Right lobe of liver (tissue), 4 donors: ENCODE data around the gene ARHGAP23.

Experiments
- POLR2A ChIP-seq: fragments of 450-650 bp; IDR thresholded peaks from one replicate; pipeline ENCODE4 v1.6.1; 2017; ENCODE audit warnings: antibody characterized with exemption, mild to moderate bottlenecking
- TF ChIP-seq, protein P1 (sequence below), 4 donors: fragments of 200-600 bp in 3 of 4; fragments of 450-650 bp in 1 of 4; IDR thresholded peaks; one replicate each; pipeline versions ENCODE4 v1.5.1 to v1.8.0; 2016 to 2022; ENCODE audit warnings: antibody characterized with exemption in 4 of 4, mild to moderate bottlenecking in 2 of 4
- donor health status: DM: no; HTN: no; CAD: no.
- donor health status: DM: no; HTN: no; CAD: no.
- donor health status: DM: no; HTN: yes; CAD: no.

DNA sequence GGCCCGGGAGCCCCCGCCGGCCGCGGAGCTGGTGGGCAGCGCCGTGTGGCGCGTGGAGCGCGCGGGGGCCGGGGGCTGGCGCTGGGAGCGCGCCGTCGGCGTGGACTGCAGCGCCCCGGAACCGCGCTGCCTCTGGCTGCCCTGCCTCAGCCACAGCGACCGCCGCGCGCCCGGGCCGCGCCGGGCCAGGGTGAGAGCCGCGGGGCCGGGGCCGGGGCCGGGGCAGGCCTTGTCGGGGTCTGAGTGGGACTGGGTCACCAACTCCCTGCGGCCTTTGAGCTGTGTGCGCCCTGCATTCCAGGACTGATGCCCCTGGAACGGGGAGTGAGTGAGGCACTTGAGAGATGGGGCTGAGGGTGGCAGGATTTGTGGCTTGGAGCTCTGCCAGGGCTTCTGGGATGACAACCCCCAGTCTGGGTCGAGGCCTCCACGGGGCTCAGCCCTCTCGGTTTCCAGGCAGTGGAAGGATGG, 25.7 kb downstream of the ARHGAP23 start:
- TF ChIP-seq, protein P1, sequence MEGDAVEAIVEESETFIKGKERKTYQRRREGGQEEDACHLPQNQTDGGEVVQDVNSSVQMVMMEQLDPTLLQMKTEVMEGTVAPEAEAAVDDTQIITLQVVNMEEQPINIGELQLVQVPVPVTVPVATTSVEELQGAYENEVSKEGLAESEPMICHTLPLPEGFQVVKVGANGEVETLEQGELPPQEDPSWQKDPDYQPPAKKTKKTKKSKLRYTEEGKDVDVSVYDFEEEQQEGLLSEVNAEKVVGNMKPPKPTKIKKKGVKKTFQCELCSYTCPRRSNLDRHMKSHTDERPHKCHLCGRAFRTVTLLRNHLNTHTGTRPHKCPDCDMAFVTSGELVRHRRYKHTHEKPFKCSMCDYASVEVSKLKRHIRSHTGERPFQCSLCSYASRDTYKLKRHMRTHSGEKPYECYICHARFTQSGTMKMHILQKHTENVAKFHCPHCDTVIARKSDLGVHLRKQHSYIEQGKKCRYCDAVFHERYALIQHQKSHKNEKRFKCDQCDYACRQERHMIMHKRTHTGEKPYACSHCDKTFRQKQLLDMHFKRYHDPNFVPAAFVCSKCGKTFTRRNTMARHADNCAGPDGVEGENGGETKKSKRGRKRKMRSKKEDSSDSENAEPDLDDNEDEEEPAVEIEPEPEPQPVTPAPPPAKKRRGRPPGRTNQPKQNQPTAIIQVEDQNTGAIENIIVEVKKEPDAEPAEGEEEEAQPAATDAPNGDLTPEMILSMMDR (IDR thresholded peaks at IDR 0.05), result no peak
- no peak for TF ChIP-seq POLR2A
